ENCODE results near the gene TREML2. TPM values are rescaled to one million over a fixed set of nuclear protein-coding genes. Genes with fewer than 3 reads are reported as not detected.

The TREML2 gene
- total RNA-seq, 1 experiment from 2014 or later, result not detected

DNA sequence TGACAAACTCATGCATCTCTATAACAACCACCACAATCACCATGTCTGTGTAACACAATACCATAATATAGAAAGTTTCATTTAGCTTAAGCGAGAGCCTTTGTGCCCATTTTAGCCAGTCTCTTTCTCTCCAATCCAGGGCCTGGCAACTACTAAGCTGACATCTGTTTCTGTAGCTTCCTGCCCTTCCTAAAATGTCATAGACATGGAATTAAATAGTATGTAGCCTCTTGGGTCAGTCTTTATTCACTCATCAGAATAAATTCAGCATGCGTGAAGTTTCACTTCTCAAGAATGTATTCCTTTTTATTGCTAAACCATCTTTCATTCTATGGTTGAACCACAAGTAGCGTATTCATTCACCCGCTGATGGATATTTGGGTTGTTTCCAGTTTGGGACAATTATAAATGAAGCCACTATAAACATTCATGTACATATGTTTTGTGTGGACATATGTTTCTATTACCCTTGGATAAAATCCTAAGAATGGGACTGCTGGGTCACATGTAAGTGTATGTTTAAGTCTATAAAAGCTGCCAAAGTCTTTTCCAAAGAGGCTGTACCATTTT lies 36.3 kb downstream of the TREML2 start:
- Histone ChIP-seq H3K4me2 (ENCODE audit: low read length) (no peak overlapping the region), H3K36me3 (ENCODE audit: control insufficient read depth in 1 of 2, insufficient read depth in 2 of 2, low read length in 2 of 2) (no peaks in the 10 kb centered on the region), H3K4me1 (ENCODE audit: control insufficient read depth in 1 of 2, insufficient read depth in 2 of 2, low read length in 2 of 2) (no peaks in the 10 kb centered on the region), H3K9me2 (ENCODE audit: insufficient read depth) (no peaks in the 10 kb centered on the region), H2AFZ (ENCODE audit: low read depth, low read length, poor library complexity, severe bottlenecking) (no peak overlapping the region), H3K27me3 (ENCODE audit: insufficient read depth, low read length) (peaks cover 52% of the 10 kb centered on the region), H3K9ac (ENCODE audit: low read length) (no peak overlapping the region), H4K20me1 (ENCODE audit: insufficient read depth) (no peaks in the 10 kb centered on the region), H3K27ac (ENCODE audit: low read depth, low read length) (no peak overlapping the region), H3K9me3 (ENCODE audit: control insufficient read depth in 1 of 2, insufficient read depth in 1 of 2, low read depth in 1 of 2, low read length in 2 of 2) (no peaks in the 10 kb centered on the region), H3K79me2 (ENCODE audit: insufficient read depth, low read length) (no peaks in the 10 kb centered on the region), H3K4me3 (replicated peaks in 1 of 2; ENCODE audit: low read depth in 1 of 2, low read length in 2 of 2) (no peak overlapping the region)
- ChIA-PET CTCF (no interaction called here), RAD21 (ENCODE audit: low non-redundant PET in 1 of 2, low total read pairs in 2 of 2, uncharacterized antibody in 2 of 2, unreplicated experiment in 2 of 2) (no interaction called here), POLR2A (no interaction called here)
- DNase-seq (ENCODE audit: low read depth, low spot score) (no peak), ATAC-seq (no peak)
- TF ChIP-seq EGR1 (IDR thresholded peaks at IDR 0.05; ENCODE audit: low read depth), result no peak
- TF ChIP-seq SP1 (IDR thresholded peaks at IDR 0.05; ENCODE audit: low read depth), result no peak
- TF ChIP-seq, protein P1, sequence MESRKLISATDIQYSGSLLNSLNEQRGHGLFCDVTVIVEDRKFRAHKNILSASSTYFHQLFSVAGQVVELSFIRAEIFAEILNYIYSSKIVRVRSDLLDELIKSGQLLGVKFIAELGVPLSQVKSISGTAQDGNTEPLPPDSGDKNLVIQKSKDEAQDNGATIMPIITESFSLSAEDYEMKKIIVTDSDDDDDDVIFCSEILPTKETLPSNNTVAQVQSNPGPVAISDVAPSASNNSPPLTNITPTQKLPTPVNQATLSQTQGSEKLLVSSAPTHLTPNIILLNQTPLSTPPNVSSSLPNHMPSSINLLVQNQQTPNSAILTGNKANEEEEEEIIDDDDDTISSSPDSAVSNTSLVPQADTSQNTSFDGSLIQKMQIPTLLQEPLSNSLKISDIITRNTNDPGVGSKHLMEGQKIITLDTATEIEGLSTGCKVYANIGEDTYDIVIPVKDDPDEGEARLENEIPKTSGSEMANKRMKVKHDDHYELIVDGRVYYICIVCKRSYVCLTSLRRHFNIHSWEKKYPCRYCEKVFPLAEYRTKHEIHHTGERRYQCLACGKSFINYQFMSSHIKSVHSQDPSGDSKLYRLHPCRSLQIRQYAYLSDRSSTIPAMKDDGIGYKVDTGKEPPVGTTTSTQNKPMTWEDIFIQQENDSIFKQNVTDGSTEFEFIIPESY (IDR thresholded peaks at IDR 0.05; ENCODE audit: extremely low read depth, insufficient replicate concordance, low read length), result no peak
- TF ChIP-seq EZH2 (IDR thresholded peaks at IDR 0.05), result no peak
- TF ChIP-seq FOSL1 (IDR thresholded peaks at IDR 0.05; ENCODE audit: low read depth), result no peak
- no peak for TF ChIP-seq ZNF274 (IDR thresholded peaks at IDR 0.05; ENCODE audit: low read depth, low read length)
- TF ChIP-seq, protein P2, sequence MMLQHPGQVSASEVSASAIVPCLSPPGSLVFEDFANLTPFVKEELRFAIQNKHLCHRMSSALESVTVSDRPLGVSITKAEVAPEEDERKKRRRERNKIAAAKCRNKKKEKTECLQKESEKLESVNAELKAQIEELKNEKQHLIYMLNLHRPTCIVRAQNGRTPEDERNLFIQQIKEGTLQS (IDR thresholded peaks at IDR 0.05), result no peak
- no peak for TF ChIP-seq YY1 (IDR thresholded peaks at IDR 0.05; ENCODE audit: extremely low read depth, insufficient replicate concordance, low read depth, low read length)
- no TSS peak for BruUV-seq (replicated peaks)
- intact Hi-C loops (cut with micrococcal nuclease), result no loop called here

DNA sequence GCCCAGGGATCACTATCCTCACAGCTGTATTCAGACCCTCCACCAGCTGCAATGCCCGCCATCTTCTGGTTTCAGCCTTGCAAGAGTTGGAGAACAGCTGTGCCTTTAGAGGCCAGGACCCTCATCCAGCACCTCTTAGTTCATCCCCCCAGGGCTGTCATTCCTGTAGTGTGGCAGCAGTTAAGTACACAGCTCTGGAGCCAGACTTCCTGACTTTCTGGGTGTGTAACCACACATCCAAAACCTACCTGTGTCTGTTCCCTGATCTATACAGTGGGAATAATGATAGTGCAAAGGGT lies 37.6 kb downstream of the TREML2 start:
- Histone ChIP-seq H3K9me2 (ENCODE audit: insufficient read depth) (no peaks in the 10 kb centered on the region), H2AFZ (ENCODE audit: low read depth, low read length, poor library complexity, severe bottlenecking) (no peak overlapping the region), H4K20me1 (ENCODE audit: insufficient read depth) (no peaks in the 10 kb centered on the region), H3K4me1 (ENCODE audit: control insufficient read depth in 1 of 2, insufficient read depth in 2 of 2, low read length in 2 of 2) (no peaks in the 10 kb centered on the region), H3K36me3 (ENCODE audit: control insufficient read depth in 1 of 2, insufficient read depth in 2 of 2, low read length in 2 of 2) (no peaks in the 10 kb centered on the region), H3K9ac (ENCODE audit: low read length) (no peak overlapping the region), H3K4me2 (ENCODE audit: low read length) (no peak overlapping the region), H3K4me3 (replicated peaks in 1 of 2; ENCODE audit: low read depth in 1 of 2, low read length in 2 of 2) (no peak overlapping the region), H3K9me3 (ENCODE audit: control insufficient read depth in 1 of 2, insufficient read depth in 1 of 2, low read depth in 1 of 2, low read length in 2 of 2) (no peaks in the 10 kb centered on the region), H3K79me2 (ENCODE audit: insufficient read depth, low read length) (no peaks in the 10 kb centered on the region), H3K27ac (ENCODE audit: low read depth, low read length) (no peak overlapping the region), H3K27me3 (ENCODE audit: insufficient read depth, low read length) (peaks cover 50% of the 10 kb centered on the region)
- intact Hi-C loops (cut with micrococcal nuclease), result no loop called here
- RAD21 ChIA-PET (ENCODE audit: low non-redundant PET in 1 of 2, low total read pairs in 2 of 2, uncharacterized antibody in 2 of 2, unreplicated experiment in 2 of 2), result no interaction called here
- DNase-seq (ENCODE audit: low read depth, low spot score) (no peak), ATAC-seq (no peak)
- POLR2A ChIA-PET, result no interaction called here
- CTCF ChIA-PET, result no interaction called here
- BruUV-seq (replicated peaks), result no TSS peak
- TF ChIP-seq TCF7L2 (IDR thresholded peaks at IDR 0.05; ENCODE audit: borderline replicate concordance, extremely low read depth, insufficient read depth, insufficient read length), result no peak
- TF ChIP-seq CEBPB (IDR thresholded peaks at IDR 0.05; ENCODE audit: low read depth), result no peak
- no peak for TF ChIP-seq POLR2A (IDR thresholded peaks at IDR 0.05; ENCODE audit: borderline replicate concordance, extremely low read depth, insufficient read depth, insufficient read length)
- no peak for TF ChIP-seq ZNF274 (IDR thresholded peaks at IDR 0.05; ENCODE audit: low read depth, low read length)
- TF ChIP-seq, protein P3, sequence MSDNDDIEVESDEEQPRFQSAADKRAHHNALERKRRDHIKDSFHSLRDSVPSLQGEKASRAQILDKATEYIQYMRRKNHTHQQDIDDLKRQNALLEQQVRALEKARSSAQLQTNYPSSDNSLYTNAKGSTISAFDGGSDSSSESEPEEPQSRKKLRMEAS (IDR thresholded peaks at IDR 0.05), result no peak
- no peak for TF ChIP-seq FOSL1 (IDR thresholded peaks at IDR 0.05; ENCODE audit: low read depth)
- no peak for TF ChIP-seq EGR1 (IDR thresholded peaks at IDR 0.05; ENCODE audit: low read depth)
- no peak for TF ChIP-seq RAD21 (IDR thresholded peaks at IDR 0.05; ENCODE audit: low read depth)
- TF ChIP-seq, protein P4, sequence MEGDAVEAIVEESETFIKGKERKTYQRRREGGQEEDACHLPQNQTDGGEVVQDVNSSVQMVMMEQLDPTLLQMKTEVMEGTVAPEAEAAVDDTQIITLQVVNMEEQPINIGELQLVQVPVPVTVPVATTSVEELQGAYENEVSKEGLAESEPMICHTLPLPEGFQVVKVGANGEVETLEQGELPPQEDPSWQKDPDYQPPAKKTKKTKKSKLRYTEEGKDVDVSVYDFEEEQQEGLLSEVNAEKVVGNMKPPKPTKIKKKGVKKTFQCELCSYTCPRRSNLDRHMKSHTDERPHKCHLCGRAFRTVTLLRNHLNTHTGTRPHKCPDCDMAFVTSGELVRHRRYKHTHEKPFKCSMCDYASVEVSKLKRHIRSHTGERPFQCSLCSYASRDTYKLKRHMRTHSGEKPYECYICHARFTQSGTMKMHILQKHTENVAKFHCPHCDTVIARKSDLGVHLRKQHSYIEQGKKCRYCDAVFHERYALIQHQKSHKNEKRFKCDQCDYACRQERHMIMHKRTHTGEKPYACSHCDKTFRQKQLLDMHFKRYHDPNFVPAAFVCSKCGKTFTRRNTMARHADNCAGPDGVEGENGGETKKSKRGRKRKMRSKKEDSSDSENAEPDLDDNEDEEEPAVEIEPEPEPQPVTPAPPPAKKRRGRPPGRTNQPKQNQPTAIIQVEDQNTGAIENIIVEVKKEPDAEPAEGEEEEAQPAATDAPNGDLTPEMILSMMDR (IDR thresholded peaks at IDR 0.05 in 2 of 3, conservative IDR thresholded peaks at IDR 0.05 in 1 of 3; ENCODE audit: borderline replicate concordance in 1 of 3, insufficient read depth in 1 of 3, low read depth in 2 of 3, low read length in 2 of 3), result no peak
- no peak for TF ChIP-seq CBX3 (IDR thresholded peaks at IDR 0.05; ENCODE audit: low read depth)
- TF ChIP-seq, protein P2 (IDR thresholded peaks at IDR 0.05), result no peak
- no peak for TF ChIP-seq JUND (IDR thresholded peaks at IDR 0.05)
- TF ChIP-seq EZH2phosphoT487 (IDR thresholded peaks at IDR 0.05; ENCODE audit: borderline replicate concordance), result no peak
